8988T (cell line): Measurements from ENCODE around the gene LRRC55.

ENCODE experiments used
- DNase-seq: peaks from one replicate; pipeline ENCODE4 v3.0.0; 2011

The LRRC55 gene

GRCh38 chr11:57239348-57239747 lies 57.6 kb downstream of the LRRC55 start:
- DNase-seq: no peak

GRCh38 chr11:57240007-57240406 lies 58.3 kb downstream of the LRRC55 start:
- DNase-seq: no peak

GRCh38 chr11:57240757-57241156 lies 59.0 kb downstream of the LRRC55 start:
- DNase-seq: no peak
